Glutamatergic neuron (in vitro differentiated cells): ENCODE measurements around the gene AQP11. TPM values are rescaled to one million over a fixed set of nuclear protein-coding genes. Genes with fewer than 3 reads are reported as not detected.
"Not testable (repeated sequence)": the region's sequence is repeated elsewhere in the genome, so short reads cannot be mapped to it uniquely, and the experiment has no call there.

Experiments
- DNase-seq: peaks from one replicate; pipeline ENCODE4 v3.0.0; 2022
- H3K27ac Mint-ChIP-seq: one replicate; pipeline ENCODE4 v1.8.0; 2020; ENCODE audit warnings: mild to moderate bottlenecking, mixed read lengths, inconsistent platforms; ENCODE audit not compliant: unreplicated experiment
- H3K27me3 Mint-ChIP-seq: one replicate; pipeline ENCODE4 v1.8.0; 2020; ENCODE audit warnings: mild to moderate bottlenecking, moderate library complexity, mixed read lengths, inconsistent platforms; ENCODE audit not compliant: unreplicated experiment
- H3K36me3 Mint-ChIP-seq: one replicate; pipeline ENCODE4 v1.8.0; 2020; ENCODE audit warnings: mild to moderate bottlenecking, mixed read lengths, inconsistent platforms; ENCODE audit not compliant: unreplicated experiment
- H3K4me1 Mint-ChIP-seq: one replicate; pipeline ENCODE4 v1.8.0; 2020; ENCODE audit warnings: mild to moderate bottlenecking, low read depth, mixed read lengths, inconsistent platforms; ENCODE audit not compliant: unreplicated experiment
- H3K4me3 Mint-ChIP-seq: one replicate; pipeline ENCODE4 v1.8.0; 2020; ENCODE audit warnings: mild to moderate bottlenecking, mixed read lengths, inconsistent platforms; ENCODE audit not compliant: unreplicated experiment
- H3K9me3 Mint-ChIP-seq: one replicate; pipeline ENCODE4 v1.8.0; 2020; ENCODE audit warnings: mild to moderate bottlenecking, moderate library complexity, mixed read lengths, inconsistent platforms; ENCODE audit not compliant: unreplicated experiment
- total RNA-seq: library from RNA; stranded (reverse); fragmentation: NEBNext Ultra II Directional; extraction: Animal tissue kit (Norgen Biotek cat#: 25700); gene quantifications from one replicate; pipeline ENCODE4 v1.2.1, GENCODE V29; 2021; ENCODE audit not compliant: unreplicated experiment
- TF ChIP-seq, protein P1 (sequence below): fragments of 200-600 bp; sonication (generic); IDR thresholded peaks from one replicate; pipeline ENCODE4 v1.5.0; 2021; ENCODE audit not compliant: partially characterized antibody, unreplicated experiment

Gene AQP11
- total RNA-seq, 1 donor from 2014 or later: 2.0 TPM

GRCh38 chr11:77560605-77561004 lies 29.1 kb upstream of the AQP11 start:
- H3K27me3 Mint-ChIP-seq: no peaks in the 10 kb centered on the region
- no peaks in the 10 kb centered on the region for H3K36me3 Mint-ChIP-seq
- TF ChIP-seq, protein P1, sequence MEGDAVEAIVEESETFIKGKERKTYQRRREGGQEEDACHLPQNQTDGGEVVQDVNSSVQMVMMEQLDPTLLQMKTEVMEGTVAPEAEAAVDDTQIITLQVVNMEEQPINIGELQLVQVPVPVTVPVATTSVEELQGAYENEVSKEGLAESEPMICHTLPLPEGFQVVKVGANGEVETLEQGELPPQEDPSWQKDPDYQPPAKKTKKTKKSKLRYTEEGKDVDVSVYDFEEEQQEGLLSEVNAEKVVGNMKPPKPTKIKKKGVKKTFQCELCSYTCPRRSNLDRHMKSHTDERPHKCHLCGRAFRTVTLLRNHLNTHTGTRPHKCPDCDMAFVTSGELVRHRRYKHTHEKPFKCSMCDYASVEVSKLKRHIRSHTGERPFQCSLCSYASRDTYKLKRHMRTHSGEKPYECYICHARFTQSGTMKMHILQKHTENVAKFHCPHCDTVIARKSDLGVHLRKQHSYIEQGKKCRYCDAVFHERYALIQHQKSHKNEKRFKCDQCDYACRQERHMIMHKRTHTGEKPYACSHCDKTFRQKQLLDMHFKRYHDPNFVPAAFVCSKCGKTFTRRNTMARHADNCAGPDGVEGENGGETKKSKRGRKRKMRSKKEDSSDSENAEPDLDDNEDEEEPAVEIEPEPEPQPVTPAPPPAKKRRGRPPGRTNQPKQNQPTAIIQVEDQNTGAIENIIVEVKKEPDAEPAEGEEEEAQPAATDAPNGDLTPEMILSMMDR: no peak
- no peaks in the 10 kb centered on the region for H3K9me3 Mint-ChIP-seq
- H3K4me1 Mint-ChIP-seq: no peaks in the 10 kb centered on the region
- DNase-seq: no peak
- H3K27ac Mint-ChIP-seq: no peak overlapping the region
- H3K4me3 Mint-ChIP-seq: no peak overlapping the region

DNA sequence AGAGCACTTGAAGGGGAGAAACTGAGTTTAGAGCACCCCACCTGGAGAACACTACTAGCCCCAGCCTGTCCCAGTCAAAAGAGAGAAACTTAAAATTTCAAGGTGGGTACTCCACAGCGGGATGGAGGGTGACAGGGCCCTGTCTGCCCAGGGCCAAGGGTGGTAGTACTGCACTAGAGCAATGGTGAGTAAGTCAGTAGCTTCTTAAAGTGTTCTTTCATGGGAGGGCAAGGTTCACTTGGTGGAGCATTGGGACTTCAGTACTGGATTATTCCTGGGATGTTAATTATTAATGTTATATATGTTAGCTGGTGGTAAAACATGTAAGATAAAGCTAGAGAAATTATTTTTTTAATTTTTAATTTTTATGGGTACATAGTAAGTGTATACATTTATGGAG lies 28.5 kb upstream of the AQP11 start:
- DNase-seq: no peak
- H3K36me3 Mint-ChIP-seq: no peaks in the 10 kb centered on the region

DNA sequence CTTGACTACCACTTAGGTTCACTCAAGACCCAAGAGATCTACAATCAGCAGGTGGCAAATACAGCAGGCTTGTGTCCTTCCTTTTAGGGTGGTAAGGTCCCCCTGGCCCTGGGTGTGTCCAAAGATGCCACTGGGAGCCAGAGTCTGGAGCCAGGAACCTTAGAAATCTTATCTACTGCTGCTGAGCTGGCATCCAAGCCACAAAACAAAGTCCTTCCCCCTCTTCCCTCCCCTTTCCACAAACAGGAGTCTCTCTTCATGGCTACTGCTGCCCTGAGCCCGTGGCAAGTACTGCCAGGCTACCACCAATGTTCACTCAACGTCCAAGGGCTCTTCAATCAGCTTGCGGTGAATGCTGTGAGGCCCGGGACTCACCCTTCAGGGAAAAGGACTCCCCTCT lies 21.4 kb upstream of the AQP11 start:
- no peaks in the 10 kb centered on the region for H3K4me1 Mint-ChIP-seq
- TF ChIP-seq, protein P1: no peak
- H3K27ac Mint-ChIP-seq: no peak overlapping the region
- no peak for DNase-seq
- H3K27me3 Mint-ChIP-seq: no peaks in the 10 kb centered on the region
- no peaks in the 10 kb centered on the region for H3K9me3 Mint-ChIP-seq
- no peaks in the 10 kb centered on the region for H3K36me3 Mint-ChIP-seq
- H3K4me3 Mint-ChIP-seq: no peak overlapping the region

More for the DNA sequence above, 28.5 kb upstream of the AQP11 start:
- no peaks in the 10 kb centered on the region for H3K4me1 Mint-ChIP-seq
- no peak overlapping the region for H3K27ac Mint-ChIP-seq
- H3K9me3 Mint-ChIP-seq: no peaks in the 10 kb centered on the region
- TF ChIP-seq, protein P1: no peak
- no peak overlapping the region for H3K4me3 Mint-ChIP-seq
- no peaks in the 10 kb centered on the region for H3K27me3 Mint-ChIP-seq

- Mint-ChIP-seq H3K27me3 (no peaks in the 10 kb centered on the region), H3K27ac (no peak overlapping the region), H3K36me3 (no peaks in the 10 kb centered on the region), H3K4me1 (no peaks in the 10 kb centered on the region), H3K4me3 (no peak overlapping the region), H3K9me3 (no peaks in the 10 kb centered on the region)
- TF ChIP-seq, protein P1: no peak
- DNase-seq: no peak
Measured at GRCh38 chr11:77568916-77569675, 20.7 kb upstream of the AQP11 start.

DNA sequence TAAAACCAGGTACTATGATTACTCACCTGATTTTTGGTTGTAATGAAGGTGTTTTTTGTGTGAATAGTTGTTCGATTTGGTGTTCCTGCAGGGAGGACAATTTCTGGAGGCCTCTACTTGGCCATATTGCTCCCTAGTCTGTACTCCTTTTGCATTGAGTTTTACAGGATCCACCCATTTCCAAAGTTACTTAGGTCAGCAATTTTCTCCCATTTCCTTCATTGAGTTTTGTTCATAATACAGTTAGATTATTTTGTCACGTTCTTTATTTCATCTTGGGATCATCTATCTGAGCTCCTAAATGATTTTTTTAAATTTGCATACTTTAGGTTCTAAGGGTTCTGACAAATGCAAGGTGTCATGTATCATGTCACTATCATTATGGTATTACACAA lies 20.1 kb upstream of the AQP11 start:
- no peak for DNase-seq
- Mint-ChIP-seq H3K4me3 (no peak overlapping the region), H3K9me3 (no peaks in the 10 kb centered on the region), H3K4me1 (no peaks in the 10 kb centered on the region), H3K27me3 (no peaks in the 10 kb centered on the region), H3K36me3 (no peaks in the 10 kb centered on the region), H3K27ac (no peak overlapping the region)
- TF ChIP-seq, protein P1: no peak

GRCh38 chr11:77570896-77571295 lies 18.9 kb upstream of the AQP11 start:
- not testable (repeated sequence) for DNase-seq, H3K27me3 Mint-ChIP-seq, H3K4me1 Mint-ChIP-seq, H3K27ac Mint-ChIP-seq, H3K36me3 Mint-ChIP-seq, H3K9me3 Mint-ChIP-seq, H3K4me3 Mint-ChIP-seq

- H3K36me3 Mint-ChIP-seq: peaks cover 15% of the 10 kb centered on the region
- not testable (repeated sequence) for H3K27me3 Mint-ChIP-seq, H3K4me1 Mint-ChIP-seq
Measured at GRCh38 chr11:77575428-77575827, 14.3 kb upstream of the AQP11 start.

More at GRCh38 chr11:77575428-77575827, 14.3 kb upstream of the AQP11 start:
- not testable (repeated sequence) for H3K9me3 Mint-ChIP-seq, H3K4me3 Mint-ChIP-seq, H3K27ac Mint-ChIP-seq, DNase-seq
